NCI-H2107 treated with DMSO at 0.1 percent for 48 hours (cell line): ENCODE measurements around the gene CLIC3.

ENCODE experiments used
- DNase-seq: peaks from one replicate; lab custom pipeline; 2025; ENCODE audit not compliant: unreplicated experiment; lab: John Stamatoyannopoulos, UW

CLIC3 gene

GRCh38 chr9:137018761-137019559, 22.6 kb upstream of the CLIC3 start:
- no peak for DNase-seq

GRCh38 chr9:137017791-137018497, 21.6 kb upstream of the CLIC3 start:
- no peak for DNase-seq

- no peak for DNase-seq
Observed at GRCh38 chr9:137017071-137017470, 20.7 kb upstream of the CLIC3 start.

GRCh38 chr9:137016436-137016835, 20.1 kb upstream of the CLIC3 start:
- DNase-seq: no peak

- no peak for DNase-seq
Observed at GRCh38 chr9:137015976-137016375, 19.6 kb upstream of the CLIC3 start.

GRCh38 chr9:137015540-137015930, 19.2 kb upstream of the CLIC3 start:
- no peak for DNase-seq

GRCh38 chr9:137014776-137015539, 18.6 kb upstream of the CLIC3 start:
- DNase-seq: no peak

- DNase-seq: no peak
Observed at GRCh38 chr9:137014166-137014565, 17.8 kb upstream of the CLIC3 start.

GRCh38 chr9:137013571-137013940, 17.2 kb upstream of the CLIC3 start:
- no peak for DNase-seq

- no peak for DNase-seq
Observed at GRCh38 chr9:137012694-137013570, 16.6 kb upstream of the CLIC3 start.

- no peak for DNase-seq
Observed at GRCh38 chr9:137011907-137012675, 15.7 kb upstream of the CLIC3 start.

- DNase-seq: no peak
Observed at GRCh38 chr9:137011156-137011555, 14.8 kb upstream of the CLIC3 start.

GRCh38 chr9:137009938-137010732, 13.8 kb upstream of the CLIC3 start:
- DNase-seq: no peak

- no peak for DNase-seq
Observed at GRCh38 chr9:137009217-137009616, 12.8 kb upstream of the CLIC3 start.

- DNase-seq: no peak
Observed at GRCh38 chr9:137008312-137008711, 11.9 kb upstream of the CLIC3 start.

GRCh38 chr9:137007816-137008270, 11.5 kb upstream of the CLIC3 start:
- DNase-seq: no peak

- no peak for DNase-seq
Observed at GRCh38 chr9:137007108-137007815, 10.9 kb upstream of the CLIC3 start.

GRCh38 chr9:137006116-137007003, 10.0 kb upstream of the CLIC3 start:
- DNase-seq: no peak
